ENCODE data around the gene AHCY. TPM values are rescaled to one million over a fixed set of nuclear protein-coding genes. Genes with fewer than 3 reads are reported as not detected.

Gene AHCY
- total RNA-seq, 2 experiments from 2014 or later, result 16.7 to 16.9 TPM

GRCh38 chr20:34293589-34293988 lies 9.6 kb downstream of the AHCY start:
- DNase-seq (no peak), ATAC-seq (ENCODE audit: poor library complexity) (no peak)
- H3K4me3 ChIP-seq (ENCODE audit: low read length), result no peak overlapping the region
- no peaks in the 10 kb centered on the region for H3K27me3 ChIP-seq (ENCODE audit: control insufficient read depth in 1 of 2, insufficient read depth in 2 of 2, low read length in 2 of 2)
- Mint-ChIP-seq H3K4me3 (no peak overlapping the region), H3K27me3 (no peaks in the 10 kb centered on the region), H3K27ac (no peak overlapping the region), H3K4me1 (ENCODE audit: low read depth) (no peaks in the 10 kb centered on the region), H3K9me3 (no peaks in the 10 kb centered on the region), H3K36me3 (ENCODE audit: low read depth) (peaks cover 43% of the 10 kb centered on the region)
- peaks cover 31% of the 10 kb centered on the region for H3K36me3 ChIP-seq (ENCODE audit: insufficient read depth, low read length)
- intact Hi-C loops (cut with DNase I, micrococcal nuclease), result no loop called here
- ChIA-PET POLR2A (no interaction called here), CTCF (no interaction called here)
- no peaks in the 10 kb centered on the region for H3K4me1 ChIP-seq (ENCODE audit: insufficient read depth, low read length)
- no peaks in the 10 kb centered on the region for H3K9me3 ChIP-seq (ENCODE audit: control insufficient read depth in 1 of 2, insufficient read depth in 1 of 2, low read length in 2 of 2)
- no peak overlapping the region for H3K27ac ChIP-seq (ENCODE audit: low read depth in 1 of 2, low read length in 2 of 2)
- TF ChIP-seq, protein P1, sequence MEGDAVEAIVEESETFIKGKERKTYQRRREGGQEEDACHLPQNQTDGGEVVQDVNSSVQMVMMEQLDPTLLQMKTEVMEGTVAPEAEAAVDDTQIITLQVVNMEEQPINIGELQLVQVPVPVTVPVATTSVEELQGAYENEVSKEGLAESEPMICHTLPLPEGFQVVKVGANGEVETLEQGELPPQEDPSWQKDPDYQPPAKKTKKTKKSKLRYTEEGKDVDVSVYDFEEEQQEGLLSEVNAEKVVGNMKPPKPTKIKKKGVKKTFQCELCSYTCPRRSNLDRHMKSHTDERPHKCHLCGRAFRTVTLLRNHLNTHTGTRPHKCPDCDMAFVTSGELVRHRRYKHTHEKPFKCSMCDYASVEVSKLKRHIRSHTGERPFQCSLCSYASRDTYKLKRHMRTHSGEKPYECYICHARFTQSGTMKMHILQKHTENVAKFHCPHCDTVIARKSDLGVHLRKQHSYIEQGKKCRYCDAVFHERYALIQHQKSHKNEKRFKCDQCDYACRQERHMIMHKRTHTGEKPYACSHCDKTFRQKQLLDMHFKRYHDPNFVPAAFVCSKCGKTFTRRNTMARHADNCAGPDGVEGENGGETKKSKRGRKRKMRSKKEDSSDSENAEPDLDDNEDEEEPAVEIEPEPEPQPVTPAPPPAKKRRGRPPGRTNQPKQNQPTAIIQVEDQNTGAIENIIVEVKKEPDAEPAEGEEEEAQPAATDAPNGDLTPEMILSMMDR (IDR thresholded peaks at IDR 0.05), result no peak

DNA sequence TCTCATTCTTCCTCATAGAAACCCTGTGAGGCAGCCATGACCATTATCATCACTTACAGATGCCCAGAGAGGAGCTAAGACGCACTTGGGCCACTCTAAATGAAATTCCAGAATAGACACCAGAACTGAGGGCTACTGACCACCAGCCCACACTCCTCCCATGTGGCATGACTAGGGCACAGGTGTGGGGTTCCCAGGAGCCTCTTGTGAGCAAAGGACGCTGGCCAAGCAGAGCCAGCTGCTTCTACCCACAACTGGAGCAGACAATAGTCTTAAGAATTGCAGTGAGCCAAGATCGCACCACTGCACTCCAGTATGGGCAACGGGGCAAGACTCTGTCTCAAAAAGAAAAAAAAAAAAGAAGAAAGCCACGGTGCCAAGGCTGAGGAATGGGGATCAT lies 10.0 kb downstream of the AHCY start:
- no peaks in the 10 kb centered on the region for H3K4me1 ChIP-seq (ENCODE audit: insufficient read depth, low read length)
- peaks cover 31% of the 10 kb centered on the region for H3K36me3 ChIP-seq (ENCODE audit: insufficient read depth, low read length)
- peaks cover 48% of the 10 kb centered on the region for H3K36me3 Mint-ChIP-seq (ENCODE audit: low read depth)
- ATAC-seq (ENCODE audit: poor library complexity), result no peak
- CTCF ChIA-PET, result no interaction called here
- H3K9me3 Mint-ChIP-seq, result no peaks in the 10 kb centered on the region
- no peak overlapping the region for H3K27ac ChIP-seq (ENCODE audit: low read depth in 1 of 2, low read length in 2 of 2)
- TF ChIP-seq, protein P1 (IDR thresholded peaks at IDR 0.05), result no peak
- no peaks in the 10 kb centered on the region for H3K27me3 ChIP-seq (ENCODE audit: control insufficient read depth in 1 of 2, insufficient read depth in 2 of 2, low read length in 2 of 2)
- intact Hi-C loops (cut with DNase I, micrococcal nuclease), result no loop called here
- H3K27ac Mint-ChIP-seq, result no peak overlapping the region
- no peak overlapping the region for H3K4me3 Mint-ChIP-seq
- POLR2A ChIA-PET, result no interaction called here
- no peaks in the 10 kb centered on the region for H3K27me3 Mint-ChIP-seq
- DNase-seq, result no peak
- H3K9me3 ChIP-seq (ENCODE audit: control insufficient read depth in 1 of 2, insufficient read depth in 1 of 2, low read length in 2 of 2), result no peaks in the 10 kb centered on the region
- no peak overlapping the region for H3K4me3 ChIP-seq (ENCODE audit: low read length)
- H3K4me1 Mint-ChIP-seq (ENCODE audit: low read depth), result no peaks in the 10 kb centered on the region

GRCh38 chr20:34292496-34292895 lies 10.7 kb downstream of the AHCY start:
- Mint-ChIP-seq H3K27ac (no peak overlapping the region), H3K36me3 (ENCODE audit: low read depth) (peaks cover 54% of the 10 kb centered on the region), H3K4me1 (ENCODE audit: low read depth) (no peaks in the 10 kb centered on the region), H3K4me3 (no peak overlapping the region), H3K9me3 (no peaks in the 10 kb centered on the region), H3K27me3 (no peaks in the 10 kb centered on the region)
- ATAC-seq (ENCODE audit: poor library complexity) (no peak), DNase-seq (no peak)
- no peaks in the 10 kb centered on the region for H3K9me3 ChIP-seq (ENCODE audit: control insufficient read depth in 1 of 2, insufficient read depth in 1 of 2, low read length in 2 of 2)
- no peaks in the 10 kb centered on the region for H3K4me1 ChIP-seq (ENCODE audit: insufficient read depth, low read length)
- H3K27me3 ChIP-seq (ENCODE audit: control insufficient read depth in 1 of 2, insufficient read depth in 2 of 2, low read length in 2 of 2), result no peaks in the 10 kb centered on the region
- H3K4me3 ChIP-seq (ENCODE audit: low read length), result no peak overlapping the region
- no peak overlapping the region for H3K27ac ChIP-seq (ENCODE audit: low read depth in 1 of 2, low read length in 2 of 2)
- intact Hi-C loops (cut with DNase I, micrococcal nuclease), result no loop called here
- ChIA-PET CTCF (no interaction called here), POLR2A (no interaction called here)
- H3K36me3 ChIP-seq (ENCODE audit: insufficient read depth, low read length), result peaks cover 31% of the 10 kb centered on the region
- TF ChIP-seq, protein P1 (IDR thresholded peaks at IDR 0.05), result no peak

Data from CD4-positive, alpha-beta T cell (primary cell).